Epithelial cell of prostate (primary cell): ENCODE data around the gene DECR2.

Source experiments
- DNase-seq: peaks from one replicate; pipeline ENCODE4 v3.0.0-alpha.2; 2011; ENCODE audit warnings: low read depth, low spot score
- H3K27ac ChIP-seq: fragments of 450-650 bp; 2 replicates; pipeline ENCODE4 v1.5.1; 2017; ENCODE audit warnings: mild to moderate bottlenecking

DECR2 gene

DNA sequence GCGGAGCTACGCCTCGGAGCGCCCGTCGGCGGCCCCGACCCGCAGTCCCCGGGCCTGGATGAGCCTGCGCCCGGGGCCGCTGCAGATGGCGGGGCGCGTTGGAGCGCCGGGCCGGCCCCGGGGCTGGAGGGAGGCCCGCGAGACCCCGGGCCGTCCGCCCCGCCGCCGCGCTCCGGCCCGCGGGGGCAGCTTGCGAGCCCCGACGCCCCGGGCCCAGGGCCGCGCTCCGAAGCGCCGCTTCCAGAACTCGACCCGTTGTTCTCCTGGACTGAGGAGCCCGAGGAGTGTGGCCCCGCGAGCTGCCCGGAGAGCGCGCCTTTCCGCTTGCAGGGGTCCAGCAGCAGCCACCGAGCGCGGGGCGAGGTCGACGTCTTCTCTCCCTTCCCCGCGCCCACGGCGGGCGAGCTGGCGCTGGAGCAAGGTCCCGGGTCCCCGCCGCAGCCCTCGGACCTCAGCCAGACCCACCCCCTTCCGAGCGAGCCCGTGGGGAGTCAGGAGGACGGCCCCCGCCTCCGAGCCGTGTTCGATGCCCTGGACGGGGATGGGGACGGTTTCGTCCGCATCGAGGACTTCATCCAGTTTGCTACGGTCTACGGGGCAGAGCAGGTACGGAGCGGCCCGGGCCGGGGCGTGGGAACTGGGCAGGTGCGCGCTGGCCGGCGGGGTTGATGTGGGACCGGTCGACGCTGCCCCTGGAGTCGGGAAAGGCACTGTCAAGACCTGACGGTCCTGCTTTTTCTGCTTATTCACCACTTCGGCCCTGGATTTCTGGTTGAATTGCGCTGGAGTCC is 24.6 kb downstream of the DECR2 start:
- no peak for DNase-seq
- peak overlapping the region; percentile 80 for H3K27ac ChIP-seq

- DNase-seq = no peak
- no peak overlapping the region for H3K27ac ChIP-seq
Measured at GRCh38 chr16:426906-427249, 25.2 kb downstream of the DECR2 start.

DNA sequence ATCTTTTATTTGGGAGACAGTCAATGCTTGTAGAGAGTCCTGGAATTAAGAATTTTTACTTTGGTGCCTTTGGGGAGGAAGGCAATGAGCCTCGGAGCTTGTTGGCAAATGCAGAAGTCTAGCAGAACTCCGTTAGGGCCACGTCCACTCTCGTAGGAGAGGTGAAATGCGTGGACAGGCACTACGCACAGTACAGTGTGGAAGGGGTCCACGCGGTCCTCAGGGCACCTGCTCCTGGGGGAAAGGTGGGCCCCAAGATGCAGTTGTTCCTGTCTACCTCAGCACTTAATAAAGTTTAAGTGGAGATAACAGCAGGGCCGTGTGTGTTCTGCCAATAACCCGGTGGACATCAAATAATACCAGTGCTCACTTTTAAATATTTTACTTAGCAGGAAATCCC is 25.6 kb downstream of the DECR2 start:
- DNase-seq = no peak
- no peak overlapping the region for H3K27ac ChIP-seq

DNA sequence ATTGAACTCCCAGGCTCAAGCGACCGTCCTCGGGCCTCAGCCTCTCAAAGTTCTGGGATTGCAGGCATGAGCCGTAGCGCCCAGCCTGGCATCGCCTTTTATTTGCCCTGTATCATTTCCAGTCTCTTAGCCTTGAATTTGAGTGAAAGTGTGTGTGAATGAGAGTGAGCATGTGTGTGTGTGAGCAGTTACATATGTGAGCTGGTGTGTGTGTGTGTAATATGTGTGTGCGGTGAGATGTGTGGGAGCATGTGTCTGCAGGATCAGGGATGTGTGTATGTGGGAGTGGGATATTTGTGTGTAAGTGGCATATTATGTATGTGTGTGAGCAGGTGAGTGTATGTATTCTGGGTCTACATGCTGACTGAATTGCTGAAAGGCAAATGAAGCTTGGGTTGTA is 29.2 kb downstream of the DECR2 start:
- no peak overlapping the region for H3K27ac ChIP-seq
- no peak for DNase-seq

GRCh38 chr16:440627-441026 is 38.9 kb downstream of the DECR2 start:
- H3K27ac ChIP-seq = no peak overlapping the region
- DNase-seq = no peak

DNA sequence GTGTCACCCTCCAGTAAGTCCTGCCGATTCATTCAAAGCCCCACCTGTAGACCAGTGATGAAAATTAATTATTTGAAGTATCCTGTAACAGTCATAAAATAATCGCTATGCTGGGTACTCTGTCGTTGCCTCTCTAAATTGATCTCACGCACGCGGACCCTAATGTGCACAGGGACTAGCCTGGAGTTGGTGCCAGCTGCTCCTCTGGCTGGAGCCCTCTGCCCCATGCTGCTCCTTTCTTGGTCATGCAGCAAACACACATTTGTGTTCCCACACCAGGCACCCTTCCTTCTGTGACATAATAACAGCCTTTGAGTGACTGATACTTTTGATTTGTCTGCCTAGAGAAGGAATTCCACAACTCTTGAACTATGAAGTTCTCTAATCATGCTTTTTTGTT is 39.8 kb downstream of the DECR2 start:
- DNase-seq = no peak
- H3K27ac ChIP-seq = no peak overlapping the region

- no peak for DNase-seq
- H3K27ac ChIP-seq = no peak overlapping the region
Measured at GRCh38 chr16:442976-443375, 41.3 kb downstream of the DECR2 start.

DNA sequence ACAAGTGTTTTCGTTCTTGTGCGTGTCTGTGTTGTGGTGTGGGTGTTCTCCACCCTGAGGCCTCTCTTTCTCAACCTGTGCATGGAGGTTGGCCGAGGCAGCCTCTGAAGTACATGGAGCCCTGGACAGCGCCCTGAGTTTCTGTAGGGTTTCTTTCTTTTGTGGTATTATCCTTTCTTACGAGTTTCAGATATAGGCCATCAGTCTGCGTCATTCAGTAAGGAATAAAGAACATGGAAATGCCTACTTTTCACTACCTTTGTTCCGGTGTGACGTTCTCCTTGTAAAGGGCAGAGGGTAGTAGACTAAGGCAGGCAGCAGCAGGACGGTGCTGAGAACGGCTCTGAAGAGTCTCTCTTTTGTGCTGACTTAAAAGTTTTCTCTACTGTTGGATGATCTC is 42.3 kb downstream of the DECR2 start:
- no peak for DNase-seq
- no peak overlapping the region for H3K27ac ChIP-seq

DNA sequence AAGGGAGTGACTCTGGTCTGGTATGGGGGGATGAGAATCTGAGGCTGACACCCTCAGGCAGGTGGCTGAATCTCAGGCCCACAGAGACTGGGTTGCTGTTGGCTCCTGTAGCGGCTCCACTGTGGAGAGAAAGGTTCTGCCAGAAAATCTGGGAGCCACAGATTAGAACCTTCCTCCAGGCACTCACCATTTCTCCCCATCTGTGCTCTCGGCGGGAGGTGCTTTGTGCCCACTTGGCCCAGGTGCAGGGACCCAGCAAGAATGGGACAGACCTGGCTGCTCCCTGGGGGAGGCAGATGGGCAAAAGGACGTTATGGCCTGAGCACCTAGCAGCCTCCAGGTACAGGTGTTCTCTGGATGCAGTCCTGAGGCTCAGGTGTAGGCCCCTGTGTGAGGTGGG is 43.9 kb downstream of the DECR2 start:
- H3K27ac ChIP-seq = no peak overlapping the region
- DNase-seq = no peak

DNA sequence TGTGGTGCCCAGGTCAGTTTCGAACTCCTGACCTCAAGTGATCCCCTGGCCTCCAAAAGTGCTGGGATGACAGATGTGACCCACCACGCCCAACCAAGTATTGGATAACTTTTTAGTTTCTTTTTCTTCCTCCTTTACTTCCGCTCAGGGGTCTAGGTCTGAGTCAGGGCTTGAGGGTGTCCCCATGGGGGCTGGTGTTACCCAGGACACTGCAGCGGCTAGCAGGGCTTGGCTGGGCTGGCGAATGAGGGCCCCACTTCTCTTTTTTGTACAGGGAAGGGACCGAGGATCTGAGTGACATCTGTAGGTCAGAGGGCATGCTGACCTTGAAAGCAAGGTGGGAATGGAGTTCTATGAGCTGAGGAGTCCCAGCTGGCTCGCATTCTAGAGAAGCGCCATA is 48.7 kb downstream of the DECR2 start:
- DNase-seq = no peak
- H3K27ac ChIP-seq = no peak overlapping the region

GRCh38 chr16:450785-451512 is 49.3 kb downstream of the DECR2 start:
- H3K27ac ChIP-seq = no peak overlapping the region
- no peak for DNase-seq

DNA sequence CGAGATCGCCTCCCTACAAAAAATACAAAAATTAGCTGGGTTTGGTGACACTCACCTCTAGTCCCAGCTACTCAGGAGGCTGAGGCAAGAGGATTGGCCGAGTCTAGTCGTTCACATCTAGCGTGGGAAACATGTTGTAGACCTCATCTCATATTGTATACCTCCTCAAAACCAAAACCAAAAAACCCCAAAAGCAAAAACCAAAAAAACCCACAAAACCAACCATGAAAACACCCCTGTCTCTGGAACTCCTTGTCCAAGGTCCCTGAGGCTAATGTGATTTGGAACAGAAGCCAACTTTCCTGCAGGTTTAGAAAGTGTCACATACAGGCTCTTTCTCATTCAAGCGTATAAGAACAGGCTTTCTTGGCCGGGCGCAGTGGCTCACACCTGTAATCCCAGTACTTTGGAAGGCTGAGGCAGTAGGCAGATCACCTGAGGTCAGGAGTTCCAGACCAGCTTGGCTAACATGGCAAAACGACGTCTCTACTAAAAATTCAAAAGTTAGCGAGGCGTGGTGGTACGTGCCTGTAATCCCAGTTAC is 52.8 kb downstream of the DECR2 start:
- no peak for DNase-seq
- no peak overlapping the region for H3K27ac ChIP-seq

- H3K27ac ChIP-seq = no peak overlapping the region
- DNase-seq = no peak
Measured at GRCh38 chr16:455453-455852, 53.8 kb downstream of the DECR2 start.

GRCh38 chr16:456891-457483 is 55.3 kb downstream of the DECR2 start:
- no peak overlapping the region for H3K27ac ChIP-seq
- DNase-seq = no peak

- DNase-seq = no peak
- H3K27ac ChIP-seq = no peak overlapping the region
Measured at GRCh38 chr16:457732-458400, 56.2 kb downstream of the DECR2 start.

DNA sequence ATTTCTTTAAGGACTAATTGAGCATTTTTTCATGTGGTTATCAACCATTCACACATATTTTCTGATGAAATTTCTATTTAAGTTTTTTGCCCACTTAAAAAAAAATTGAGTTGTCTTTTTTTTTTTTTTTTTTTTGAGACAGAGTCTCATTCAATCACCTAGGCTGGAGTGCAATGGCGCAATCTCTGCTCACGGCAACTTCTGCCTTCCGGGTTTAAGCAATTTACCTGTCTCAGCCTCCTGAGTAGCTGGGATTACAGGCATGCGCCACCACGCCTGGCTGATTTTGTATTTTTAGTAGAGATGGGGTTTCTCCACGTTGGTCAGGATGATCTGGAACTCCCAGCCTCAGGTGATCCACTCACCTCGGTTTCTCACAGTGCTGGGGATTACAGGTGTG is 58.1 kb downstream of the DECR2 start:
- no peak for DNase-seq
- no peak overlapping the region for H3K27ac ChIP-seq

DNA sequence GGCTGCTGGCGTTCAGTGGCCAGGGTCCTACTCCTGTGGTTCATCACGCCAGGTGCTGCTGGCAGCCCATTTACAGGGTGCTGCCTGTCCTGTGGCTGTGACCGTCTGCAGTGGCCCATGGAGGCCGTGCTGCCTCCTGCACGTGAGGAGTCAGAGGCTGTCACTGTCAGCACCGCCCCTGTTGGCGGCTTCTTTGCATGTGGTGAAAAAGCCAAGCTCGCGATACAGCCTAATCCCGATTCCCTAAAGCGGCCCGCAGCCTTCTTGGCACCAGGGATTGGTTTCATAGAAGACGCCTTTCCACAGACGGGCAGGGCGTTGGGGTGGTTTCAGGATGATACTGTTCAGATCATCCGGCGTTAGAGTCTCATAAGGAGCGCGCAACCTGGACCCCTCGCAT is 59.1 kb downstream of the DECR2 start:
- DNase-seq = no peak
- H3K27ac ChIP-seq = no peak overlapping the region
